Natural killer cell (primary cell): ENCODE data around the gene B3GALNT2. TPM values are rescaled to one million over a fixed set of nuclear protein-coding genes. Genes with fewer than 3 reads are reported as not detected.

ENCODE experiments used
- ATAC-seq, 3 donors: fragments of 150-1000 bp in 2 of 3; fragments of 200-7000 bp in 1 of 3; cut with Tn5 transposase; 1 replicate in 1 of 3; 2 replicates in 2 of 3; pipeline ENCODE4 v1.10.0; 2021; ENCODE audit warnings: mild to moderate bottlenecking in 2 of 3, moderate library complexity in 2 of 3
- DNase-seq, 2 donors: peaks; one replicate each; pipeline versions ENCODE4 v3.0.0 to v3.0.0-alpha.2; 2013 to 2021; ENCODE audit warnings: mixed read lengths in 1 of 2
- H3K27ac ChIP-seq: one replicate; pipeline ENCODE4 v1.5.1; 2013; ENCODE audit warnings: mild to moderate bottlenecking, low read length
- H3K27me3 ChIP-seq: one replicate; pipeline ENCODE4 v1.6.1; 2013; ENCODE audit warnings: low read length; ENCODE audit not compliant: control insufficient read depth, insufficient read depth
- H3K36me3 ChIP-seq: one replicate; pipeline ENCODE4 v1.6.1; 2013; ENCODE audit warnings: low read length; ENCODE audit not compliant: control insufficient read depth, insufficient read depth
- H3K4me1 ChIP-seq: one replicate; pipeline ENCODE4 v1.6.1; 2013; ENCODE audit warnings: low read length; ENCODE audit not compliant: control insufficient read depth, insufficient read depth
- H3K4me3 ChIP-seq: one replicate; pipeline ENCODE4 v1.5.1; 2013; ENCODE audit warnings: low read length
- H3K9me3 ChIP-seq: one replicate; pipeline ENCODE4 v1.6.1; 2013; ENCODE audit warnings: low read length; ENCODE audit not compliant: control insufficient read depth, insufficient read depth
- H3K27ac Mint-ChIP-seq, 2 donors: one replicate each; pipeline ENCODE4 v1.8.0; 2022; ENCODE audit warnings: mild to moderate bottlenecking in 2 of 2, mixed read lengths in 2 of 2, moderate library complexity in 1 of 2
- H3K27me3 Mint-ChIP-seq, 2 donors: one replicate each; pipeline ENCODE4 v1.8.0; 2022; ENCODE audit warnings: low read depth in 2 of 2, mixed read lengths in 2 of 2
- H3K36me3 Mint-ChIP-seq: one replicate; pipeline ENCODE4 v1.8.0; 2022; ENCODE audit warnings: mixed read lengths
- H3K4me1 Mint-ChIP-seq, 2 donors: one replicate each; pipeline ENCODE4 v1.8.0; 2022; ENCODE audit warnings: mixed read lengths in 2 of 2
- H3K4me3 Mint-ChIP-seq: one replicate; pipeline ENCODE4 v1.8.0; 2022; ENCODE audit warnings: mild to moderate bottlenecking, moderate library complexity, mixed read lengths
- H3K9me3 Mint-ChIP-seq, 2 donors: one replicate each; pipeline ENCODE4 v1.8.0; 2022; ENCODE audit warnings: mixed read lengths in 2 of 2
- CTCF ChIP-seq: fragments of 200-600 bp; IDR thresholded peaks from one replicate; pipeline ENCODE4 v1.8.0; 2022; ENCODE audit warnings: antibody characterized with exemption
- WGBS: methylation state at CpG from one replicate; pipeline ENCODE4 v1.1.7; 2013; ENCODE audit warnings: missing lambda C conversion rate; ENCODE audit not compliant: insufficient coverage; 5-methylcytosine and 5-hydroxymethylcytosine counted together
- intact Hi-C: fragments of 100-400 bp; cut with micrococcal nuclease; formaldehyde crosslinking; loops from one replicate; pipeline ENCODE4 v1.14.2; 2022
- total RNA-seq, 4 donors: library from RNA; stranded (reverse); fragments of 120-200 nt in 1 of 4; gene quantifications; one replicate each; pipeline versions ENCODE4 v1.2.3 to v1.2.4, GENCODE V29; 2013 to 2022

The B3GALNT2 gene
- total RNA-seq, 3 donors from 2014 or later (not counting 1 experiment from before 2014, with no cell fraction given), result 7.6 to 12.1 (median 8.8) TPM

- DNase-seq (no peak), ATAC-seq (no peak)
- no peaks in the 10 kb centered on the region for H3K27me3 Mint-ChIP-seq
- Histone ChIP-seq H3K4me1 (no peaks in the 10 kb centered on the region), H3K9me3 (no peaks in the 10 kb centered on the region), H3K36me3 (peaks cover 53% of the 10 kb centered on the region), H3K27ac (no peak overlapping the region), H3K27me3 (no peaks in the 10 kb centered on the region), H3K4me3 (no peak overlapping the region)
- WGBS, result 100% methylated on average over 2 of the region's 7 CpGs
- H3K4me1 Mint-ChIP-seq, result no peaks in the 10 kb centered on the region
- intact Hi-C loops, result no loop called here
- H3K27ac Mint-ChIP-seq, result no peak overlapping the region
- TF ChIP-seq CTCF, result no peak
- no peaks in the 10 kb centered on the region for H3K36me3 Mint-ChIP-seq
- H3K9me3 Mint-ChIP-seq, result no peaks in the 10 kb centered on the region
- no peak overlapping the region for H3K4me3 Mint-ChIP-seq
Observed at GRCh38 chr1:235448616-235449015, 55.6 kb downstream of the B3GALNT2 start.

GRCh38 chr1:235442788-235443429 is 61.3 kb downstream of the B3GALNT2 start:
- Mint-ChIP-seq H3K9me3 (no peaks in the 10 kb centered on the region), H3K4me1 (no peaks in the 10 kb centered on the region), H3K36me3 (peaks cover 11% of the 10 kb centered on the region), H3K27me3 (no peaks in the 10 kb centered on the region), H3K27ac (no peak overlapping the region), H3K4me3 (no peak overlapping the region)
- no peak overlapping the region for H3K27ac ChIP-seq
- no peaks in the 10 kb centered on the region for H3K27me3 ChIP-seq
- WGBS, result 85% methylated on average over 9 of the region's 9 CpGs
- no peak overlapping the region for H3K4me3 ChIP-seq
- ATAC-seq (no peak), DNase-seq (no peak)
- no peak for TF ChIP-seq CTCF
- H3K36me3 ChIP-seq, result peaks cover 55% of the 10 kb centered on the region
- H3K9me3 ChIP-seq, result no peaks in the 10 kb centered on the region
- intact Hi-C loops, result no loop called here
- no peaks in the 10 kb centered on the region for H3K4me1 ChIP-seq

- no peak overlapping the region for H3K27ac Mint-ChIP-seq
- Histone ChIP-seq H3K36me3 (peaks cover 59% of the 10 kb centered on the region), H3K9me3 (no peaks in the 10 kb centered on the region), H3K27me3 (no peaks in the 10 kb centered on the region), H3K4me3 (no peak overlapping the region), H3K4me1 (no peaks in the 10 kb centered on the region), H3K27ac (no peak overlapping the region)
- no peak for TF ChIP-seq CTCF
- WGBS, result 93% methylated on average over 6 of the region's 6 CpGs
- DNase-seq (no peak), ATAC-seq (no peak)
- H3K36me3 Mint-ChIP-seq, result peaks cover 16% of the 10 kb centered on the region
- intact Hi-C loops, result no loop called here
- H3K4me3 Mint-ChIP-seq, result no peak overlapping the region
- H3K4me1 Mint-ChIP-seq, result no peaks in the 10 kb centered on the region
- no peaks in the 10 kb centered on the region for H3K27me3 Mint-ChIP-seq
- no peaks in the 10 kb centered on the region for H3K9me3 Mint-ChIP-seq
Observed at GRCh38 chr1:235441159-235441685, 63.0 kb downstream of the B3GALNT2 start.

- WGBS, result 96% methylated on average over 8 of the region's 8 CpGs
- intact Hi-C loops, result no loop called here
- no peak for TF ChIP-seq CTCF
- no peak overlapping the region for H3K27ac ChIP-seq
- H3K36me3 ChIP-seq, result peaks cover 31% of the 10 kb centered on the region
- Mint-ChIP-seq H3K4me3 (no peak overlapping the region), H3K36me3 (peaks cover 20% of the 10 kb centered on the region), H3K9me3 (no peaks in the 10 kb centered on the region), H3K27ac (no peak overlapping the region), H3K27me3 (no peaks in the 10 kb centered on the region), H3K4me1 (no peaks in the 10 kb centered on the region)
- H3K4me1 ChIP-seq, result no peaks in the 10 kb centered on the region
- DNase-seq, result no peak
- H3K27me3 ChIP-seq, result no peaks in the 10 kb centered on the region
- ATAC-seq, result no peak
- no peak overlapping the region for H3K4me3 ChIP-seq
- H3K9me3 ChIP-seq, result no peaks in the 10 kb centered on the region
Observed at GRCh38 chr1:235434001-235434400, 70.3 kb downstream of the B3GALNT2 start.
